Activated CD8-positive, alpha-beta memory T cell treated with anti-CD3 and anti-CD28 coated beads for 4 hours (primary cell): ENCODE results near the gene ERICH2.

Experiments
- DNase-seq, 2 donors: peaks; one replicate each; pipeline ENCODE4 v3.0.0-alpha.2; 2020; ENCODE audit warnings: low read depth in 2 of 2

Gene ERICH2

DNA sequence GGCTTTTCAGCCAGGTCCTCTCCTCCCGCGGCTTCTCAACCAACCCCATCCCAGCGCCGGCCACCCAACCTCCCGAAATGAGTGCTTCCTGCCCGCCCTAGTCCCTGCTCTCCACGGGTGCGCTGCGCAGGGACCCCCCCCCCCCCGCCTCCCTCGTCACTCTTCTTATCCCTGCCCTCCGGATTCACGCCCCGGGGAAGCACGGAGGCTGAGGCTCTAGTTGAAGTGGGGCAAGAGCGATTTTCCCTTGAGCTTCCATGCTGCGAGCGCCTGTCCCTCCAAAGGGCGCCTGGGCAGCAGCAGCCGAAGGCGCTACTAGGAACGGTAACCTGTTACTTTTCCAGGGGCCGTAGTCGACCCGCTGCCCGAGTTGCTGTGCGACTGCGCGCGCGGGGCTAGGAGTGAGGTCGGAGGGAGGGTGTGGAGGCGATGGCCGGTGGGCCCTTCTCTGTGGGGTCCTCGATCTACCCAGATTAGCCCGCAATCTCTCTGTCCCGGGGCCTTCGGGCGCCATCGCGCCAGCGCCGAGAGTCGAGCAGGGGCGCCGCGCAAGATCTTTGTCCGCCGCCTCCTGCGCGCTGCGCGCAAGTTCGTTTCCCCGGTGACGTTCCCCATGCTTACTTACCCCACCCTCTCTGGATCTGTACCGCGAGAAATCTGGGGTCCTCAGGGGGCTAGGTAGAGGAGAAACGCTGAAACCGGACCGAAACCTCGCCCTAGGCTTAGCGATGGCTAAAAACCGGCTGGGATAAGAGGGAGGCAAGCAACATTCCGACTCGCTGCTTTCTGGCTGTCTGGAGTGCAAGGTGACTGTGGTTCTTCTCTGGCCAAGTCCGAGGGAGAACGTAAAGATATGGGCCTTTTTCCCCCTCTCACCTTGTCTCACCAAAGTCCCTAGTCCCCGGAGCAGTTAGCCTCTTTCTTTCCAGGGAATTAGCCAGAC, 47.2 kb downstream of the ERICH2 start:
- no peak for DNase-seq

DNA sequence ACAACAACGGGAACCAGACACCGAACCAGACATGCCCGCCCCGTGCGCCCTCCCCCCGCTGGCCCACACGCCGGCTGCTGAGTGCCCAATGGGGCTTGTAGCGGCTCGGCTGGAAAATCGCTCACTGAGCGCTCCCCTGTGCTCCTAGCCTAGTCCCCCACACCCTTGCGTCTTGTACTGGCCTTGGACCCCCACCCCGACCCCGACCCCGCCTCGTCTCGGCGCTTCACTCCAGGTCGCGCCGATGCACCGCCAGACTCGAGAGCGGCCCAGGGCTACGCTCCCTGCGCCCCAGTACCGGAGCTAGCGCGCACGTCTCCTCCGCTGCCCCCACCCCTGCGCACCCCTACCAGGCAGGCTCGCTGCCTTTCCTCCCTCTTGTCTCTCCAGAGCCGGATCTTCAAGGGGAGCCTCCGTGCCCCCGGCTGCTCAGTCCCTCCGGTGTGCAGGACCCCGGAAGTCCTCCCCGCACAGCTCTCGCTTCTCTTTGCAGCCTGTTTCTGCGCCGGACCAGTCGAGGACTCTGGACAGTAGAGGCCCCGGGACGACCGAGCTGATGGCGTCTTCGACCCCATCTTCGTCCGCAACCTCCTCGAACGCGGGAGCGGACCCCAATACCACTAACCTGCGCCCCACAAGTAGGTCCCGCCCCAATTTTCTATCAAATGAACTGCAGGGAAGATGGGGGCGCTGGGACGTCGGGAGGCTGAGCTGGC, 48.0 kb downstream of the ERICH2 start:
- DNase-seq = no peak

DNA sequence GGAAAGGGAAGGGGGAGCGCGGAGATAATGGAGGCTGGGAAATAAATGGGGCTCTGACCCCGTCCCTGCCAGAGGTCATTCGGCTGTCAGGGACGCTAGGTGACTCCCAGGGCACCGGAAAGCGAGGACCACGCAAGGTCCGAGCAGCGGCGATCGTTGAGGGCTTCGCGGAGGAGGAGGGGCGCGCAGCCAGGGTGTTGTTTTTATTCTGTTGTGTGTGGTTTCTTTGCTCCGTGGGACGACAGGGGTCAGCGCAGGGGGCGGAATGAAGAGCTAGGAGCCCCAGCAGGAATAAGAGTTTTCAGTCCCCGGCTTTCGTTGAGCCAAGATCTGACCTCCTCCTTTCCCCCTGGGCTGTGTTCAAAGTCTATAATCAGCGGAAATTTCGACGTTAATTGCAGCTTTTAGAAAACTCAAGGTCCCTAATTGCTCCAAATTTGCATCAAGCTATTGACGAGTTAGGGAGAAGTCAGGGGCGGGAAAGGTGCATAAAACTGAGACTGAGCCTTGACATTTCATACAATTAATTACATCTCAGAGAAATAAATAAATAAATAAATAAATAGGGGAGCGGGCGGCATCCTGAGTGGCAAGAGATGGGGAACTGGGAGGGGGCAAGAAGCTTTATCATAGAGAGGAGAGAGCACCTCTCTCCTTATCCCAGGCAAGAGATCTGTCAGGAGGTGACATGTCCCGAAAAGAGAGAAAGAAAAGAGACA, 48.7 kb downstream of the ERICH2 start:
- no peak for DNase-seq

DNA sequence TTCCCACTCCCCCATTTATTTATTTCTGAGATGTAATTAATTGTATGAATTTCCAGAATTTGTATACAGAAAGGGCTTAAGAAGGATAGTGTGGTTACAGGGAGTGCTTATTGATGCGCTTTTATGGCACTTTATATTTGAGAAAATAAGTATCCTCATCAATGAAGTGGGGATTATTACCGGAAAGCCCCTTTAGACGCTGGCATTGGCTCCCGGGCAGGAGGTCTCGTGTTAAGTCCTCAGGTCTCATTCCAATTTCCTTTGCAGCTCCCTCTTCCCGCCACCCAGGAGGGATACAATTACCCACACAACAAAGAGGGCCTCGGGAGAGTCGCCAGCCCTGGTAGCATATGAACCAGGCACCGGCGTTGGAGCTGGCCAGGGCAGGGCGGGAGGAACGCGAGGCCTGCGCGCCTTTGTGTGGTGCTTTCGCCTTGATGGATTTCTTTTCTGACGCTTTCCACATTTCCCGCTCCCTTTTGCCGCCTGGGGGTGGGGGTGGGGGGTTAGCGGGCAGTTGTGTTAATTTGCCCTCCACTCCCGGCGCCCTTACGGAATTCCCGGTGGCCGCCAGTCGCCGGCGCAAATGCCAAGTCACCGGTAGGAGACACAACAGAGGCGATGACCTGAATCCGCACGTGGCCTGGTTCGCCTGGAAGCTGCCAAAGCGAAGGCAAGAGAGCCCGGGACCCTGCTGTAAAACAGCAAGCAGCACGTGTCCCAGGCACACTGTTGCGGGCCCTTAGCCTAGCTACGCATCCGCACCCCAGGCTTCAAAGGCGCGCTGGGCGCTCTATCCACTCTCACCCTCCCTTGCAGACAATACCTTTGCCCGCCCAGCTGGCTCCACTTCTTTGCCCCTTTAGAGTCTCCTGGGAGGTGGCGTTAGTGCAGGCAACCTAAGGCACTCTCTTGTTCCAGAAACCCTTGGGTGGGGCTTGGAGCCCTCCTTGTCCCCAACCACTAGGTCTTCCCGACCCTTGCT, 49.8 kb downstream of the ERICH2 start:
- DNase-seq = no peak

DNA sequence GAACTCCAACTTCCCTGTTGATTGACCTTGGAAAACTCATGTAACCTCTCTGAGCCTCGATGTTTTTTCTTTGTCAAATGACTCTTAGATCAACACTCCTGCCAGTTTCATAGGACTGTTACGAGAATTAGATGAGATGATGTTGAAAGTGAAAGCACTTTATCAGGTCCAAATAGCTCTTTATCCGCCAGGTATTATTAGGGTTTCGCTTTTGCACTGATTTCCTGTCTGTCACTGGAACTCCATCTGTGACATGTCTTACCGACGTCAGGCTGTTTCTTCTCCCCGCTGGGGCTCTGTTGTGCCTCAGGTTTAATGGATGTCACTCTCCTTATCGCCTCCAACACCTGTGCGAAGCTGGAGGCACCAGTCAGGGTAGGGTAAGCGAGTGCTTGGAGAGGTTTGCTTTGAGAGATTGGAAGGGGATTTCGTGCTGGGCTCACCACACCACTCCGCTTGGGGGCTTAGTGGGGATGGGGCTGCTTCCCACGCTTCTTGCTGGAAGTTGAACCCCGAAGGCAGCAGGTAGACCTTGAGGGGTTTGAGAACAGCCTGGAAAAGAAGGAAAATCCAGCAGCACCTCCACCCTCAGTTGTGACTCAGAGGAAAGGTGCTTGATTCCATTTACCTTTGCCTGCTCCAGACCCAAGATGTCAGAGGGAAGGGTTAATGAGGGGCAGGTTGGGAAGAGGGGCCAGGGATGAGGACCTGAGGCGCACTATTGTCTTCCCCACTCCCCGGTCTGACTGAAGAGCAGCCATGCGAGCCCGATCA, 50.8 kb downstream of the ERICH2 start:
- DNase-seq = no peak

DNA sequence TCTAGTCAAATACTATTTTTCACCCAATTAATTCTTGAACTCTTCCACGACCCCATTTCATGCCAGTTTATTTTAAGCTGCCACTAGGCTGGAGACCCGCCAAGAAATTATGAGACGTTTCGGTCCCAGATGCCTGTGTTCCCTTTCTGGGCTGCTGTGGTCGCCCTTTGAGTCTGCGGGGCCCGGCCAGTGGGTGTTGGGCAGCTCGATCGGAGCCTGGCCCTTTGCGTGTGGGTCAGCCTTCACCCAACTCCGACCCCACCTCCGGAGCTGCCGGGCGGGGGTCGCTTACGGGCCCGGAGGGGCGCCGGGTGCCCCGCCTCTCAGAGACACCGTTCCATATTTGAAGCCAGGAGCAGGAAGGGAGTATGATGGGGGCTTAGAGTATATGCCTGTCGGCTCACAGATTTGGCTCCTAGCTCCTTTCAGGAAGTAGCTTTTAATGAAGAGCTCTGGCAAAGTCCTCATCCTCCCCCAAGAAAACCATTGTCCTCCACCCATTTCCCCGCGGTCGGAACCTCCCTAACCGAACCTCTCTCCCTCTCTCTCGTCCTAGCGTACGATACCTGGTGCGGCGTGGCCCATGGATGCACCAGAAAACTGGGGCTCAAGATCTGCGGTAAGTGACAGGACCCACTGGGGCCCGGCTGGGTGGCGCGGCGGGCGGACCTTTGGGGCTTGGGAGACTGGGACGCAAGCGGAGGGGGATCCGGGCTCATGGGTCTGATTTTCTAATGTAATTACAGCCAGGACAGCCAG, 51.5 kb downstream of the ERICH2 start:
- no peak for DNase-seq

DNA sequence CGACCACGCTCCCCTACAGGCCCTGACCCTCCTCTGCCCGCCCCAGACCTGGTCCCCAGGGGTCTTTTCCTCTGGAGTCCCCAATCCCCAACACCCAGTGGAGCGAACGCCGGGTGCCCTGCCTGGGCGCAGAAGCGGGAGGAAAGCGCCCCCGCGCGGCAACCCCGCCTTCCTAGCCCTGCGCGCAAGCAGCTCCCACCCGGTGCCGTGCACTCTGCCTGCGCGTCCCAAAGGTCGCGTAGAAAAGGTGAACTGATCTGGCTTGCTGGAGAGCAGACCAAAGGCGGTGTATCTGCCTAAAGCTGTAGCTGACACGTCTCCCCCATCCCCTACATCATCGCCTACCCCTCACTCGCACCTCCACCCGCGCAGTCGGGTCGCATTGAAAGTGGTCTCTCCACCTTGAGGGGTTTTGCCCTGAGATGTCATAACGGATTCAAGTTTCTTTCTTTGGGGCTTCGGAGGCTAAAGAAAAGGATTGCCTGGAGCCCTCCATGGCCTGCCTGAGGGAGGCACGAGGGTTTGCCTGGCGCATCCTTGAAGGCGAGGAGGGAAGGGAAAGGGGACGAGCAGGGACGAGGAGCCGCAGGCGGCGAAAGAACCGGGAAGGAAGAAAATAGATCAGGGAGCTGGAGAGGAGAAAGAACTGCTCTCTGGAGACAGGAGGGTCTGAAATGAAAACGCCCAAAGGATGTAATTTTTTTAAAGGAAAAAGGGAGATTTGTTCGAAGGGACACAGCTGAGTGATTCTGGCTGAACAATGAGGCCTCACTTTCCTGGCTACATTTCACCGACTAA, 52.3 kb downstream of the ERICH2 start:
- no peak for DNase-seq

DNA sequence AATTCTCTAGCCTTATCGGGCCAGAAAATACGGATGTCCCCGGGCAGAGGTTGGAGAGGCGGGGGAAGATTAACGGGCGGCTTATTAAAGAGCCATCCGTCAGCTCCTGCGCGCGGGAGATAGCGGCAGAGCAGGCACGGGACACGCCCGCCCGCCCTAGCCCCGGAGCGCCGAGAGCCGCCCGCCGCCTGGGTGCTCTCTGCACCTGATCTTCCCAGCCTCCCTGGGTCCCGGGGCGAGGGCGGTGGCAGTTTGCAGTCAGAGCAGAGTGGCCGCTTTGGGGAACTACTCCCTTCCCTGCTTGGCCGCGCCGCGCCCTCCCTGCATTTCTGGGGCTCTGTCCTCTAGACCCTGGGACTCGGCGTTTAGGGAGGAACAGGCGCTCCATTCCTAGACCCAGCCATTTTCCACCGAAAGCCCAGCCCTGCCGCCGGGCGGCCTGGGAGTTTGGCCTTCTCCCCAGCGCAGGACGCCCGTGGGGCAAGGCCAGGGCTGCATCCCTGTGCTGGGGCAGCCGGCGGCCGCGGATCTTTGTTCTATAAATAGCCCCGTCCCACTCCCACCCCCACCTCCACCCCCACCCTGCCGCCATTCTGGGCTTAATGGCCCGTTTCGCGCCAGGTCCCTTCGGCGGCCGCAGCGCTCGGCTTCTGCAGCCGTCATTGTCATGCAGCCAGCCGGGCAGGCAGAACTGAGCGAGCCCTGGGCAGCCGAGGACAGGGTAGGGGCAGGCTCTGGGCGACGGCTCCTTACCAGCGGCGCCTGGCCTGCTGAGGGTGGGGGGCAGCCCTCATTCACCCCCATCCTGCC, 53.1 kb downstream of the ERICH2 start:
- DNase-seq = no peak

DNA sequence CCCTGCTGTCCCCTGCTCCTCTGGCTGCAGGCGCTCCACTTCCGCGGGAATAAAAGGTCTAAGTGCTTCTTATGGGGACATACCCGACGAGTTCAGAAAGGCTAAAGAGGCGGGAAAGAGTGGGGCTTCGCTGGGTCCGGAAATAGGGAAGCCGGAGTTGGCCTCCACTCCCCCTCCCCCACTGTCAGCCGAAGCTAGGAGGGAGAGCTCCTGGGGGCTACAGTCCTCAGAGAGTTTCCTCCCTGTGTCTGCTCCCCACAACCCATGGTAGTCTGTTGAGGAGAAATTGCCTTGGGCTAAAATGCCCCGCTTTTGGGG, 53.7 kb downstream of the ERICH2 start:
- no peak for DNase-seq

DNA sequence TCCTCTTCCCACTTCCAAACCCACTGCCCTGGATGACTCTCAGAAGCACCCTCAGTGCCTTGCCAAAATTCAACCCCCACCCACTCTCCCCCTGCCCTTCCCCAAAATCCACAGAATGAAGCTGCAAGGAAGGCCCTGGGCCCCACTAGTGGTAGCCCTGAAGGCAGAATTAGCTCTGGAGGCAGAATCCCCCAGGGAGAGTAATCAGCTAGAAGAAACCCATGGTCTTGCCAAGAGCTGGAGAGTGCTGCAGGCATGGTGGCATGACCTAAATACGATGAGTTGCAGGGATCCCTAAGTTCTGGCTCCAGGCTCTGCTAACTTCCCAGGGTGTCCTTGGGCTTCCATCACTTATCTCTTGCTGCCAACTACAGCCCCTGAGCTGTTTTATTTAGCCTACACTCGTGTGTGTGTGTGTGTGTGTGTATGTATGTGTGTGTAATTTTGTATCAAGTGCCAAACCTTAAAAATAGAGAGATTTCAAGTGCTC, 54.4 kb downstream of the ERICH2 start:
- DNase-seq = no peak

DNA sequence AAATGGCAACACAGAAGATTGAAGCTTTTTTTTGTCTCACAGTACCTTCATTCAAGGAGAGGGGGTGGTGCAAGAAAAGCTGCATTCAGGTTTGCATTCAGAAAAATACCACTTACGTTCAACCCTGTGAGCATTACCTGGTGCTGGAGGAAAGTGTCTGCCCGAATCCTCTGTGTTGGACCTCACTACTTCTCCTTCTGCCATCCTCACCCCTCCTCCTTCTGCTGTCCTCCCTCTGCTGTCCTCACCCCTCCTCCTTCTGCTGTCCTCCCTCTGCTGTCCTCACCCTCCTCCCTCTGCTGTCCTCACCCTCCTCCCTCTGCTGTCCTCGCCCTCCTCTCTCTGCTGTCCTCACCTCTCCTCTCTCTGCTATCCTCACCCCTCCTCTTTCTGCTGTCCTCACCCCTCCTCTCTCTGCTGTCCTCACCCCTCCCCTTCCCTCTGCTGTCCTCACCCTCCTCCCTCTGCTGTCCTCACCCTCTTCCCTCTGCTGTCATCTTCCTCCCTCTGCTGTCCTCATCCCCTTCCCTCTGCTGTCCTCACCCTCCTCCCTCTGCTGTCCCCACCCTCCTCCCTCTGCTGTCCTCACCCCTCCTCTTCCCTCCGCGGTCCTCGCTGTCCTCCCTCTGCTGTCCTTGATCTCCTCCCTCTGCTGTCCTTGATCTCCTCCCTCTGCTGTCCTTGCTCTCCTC, 57.8 kb downstream of the ERICH2 start:
- no peak for DNase-seq

DNA sequence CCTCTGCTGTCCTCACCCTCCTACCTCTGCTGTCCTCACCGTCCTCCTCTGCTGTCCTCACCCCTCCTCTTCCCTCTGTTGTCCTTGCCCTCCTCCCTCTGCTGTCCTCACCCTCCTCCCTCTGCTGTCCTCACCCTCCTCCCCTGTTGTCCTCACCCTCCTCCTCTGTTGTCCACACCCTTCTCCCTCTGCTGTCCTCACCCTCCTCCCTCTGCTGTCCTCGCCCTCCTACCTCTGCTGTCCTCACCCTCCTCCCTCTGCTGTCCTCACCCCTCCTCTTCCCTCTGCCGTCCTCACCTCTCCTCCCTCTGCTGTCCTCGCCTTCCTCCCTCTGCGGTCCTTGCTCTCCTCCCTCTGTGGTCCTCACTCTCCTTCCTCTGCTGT, 58.3 kb downstream of the ERICH2 start:
- DNase-seq = no peak

DNA sequence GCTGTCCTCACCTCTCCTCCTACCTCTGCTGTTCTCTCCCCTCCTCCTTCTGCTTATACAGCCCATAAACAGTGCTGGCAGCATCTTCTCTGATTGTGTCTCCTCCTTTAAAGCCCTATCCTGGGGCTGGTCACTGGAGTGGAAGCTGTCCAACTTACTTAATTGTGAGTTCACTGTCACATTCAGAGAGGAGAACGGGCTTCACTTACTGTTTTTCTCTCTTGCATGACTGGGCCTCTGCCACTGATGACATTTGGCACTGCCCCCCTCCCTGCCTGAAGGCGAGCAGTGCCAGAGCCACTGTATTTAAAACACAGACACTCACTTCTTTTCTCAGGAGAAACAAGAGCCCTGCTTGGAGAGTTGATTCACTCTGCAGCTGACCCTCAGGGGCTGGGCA, 58.9 kb downstream of the ERICH2 start:
- DNase-seq = no peak

DNA sequence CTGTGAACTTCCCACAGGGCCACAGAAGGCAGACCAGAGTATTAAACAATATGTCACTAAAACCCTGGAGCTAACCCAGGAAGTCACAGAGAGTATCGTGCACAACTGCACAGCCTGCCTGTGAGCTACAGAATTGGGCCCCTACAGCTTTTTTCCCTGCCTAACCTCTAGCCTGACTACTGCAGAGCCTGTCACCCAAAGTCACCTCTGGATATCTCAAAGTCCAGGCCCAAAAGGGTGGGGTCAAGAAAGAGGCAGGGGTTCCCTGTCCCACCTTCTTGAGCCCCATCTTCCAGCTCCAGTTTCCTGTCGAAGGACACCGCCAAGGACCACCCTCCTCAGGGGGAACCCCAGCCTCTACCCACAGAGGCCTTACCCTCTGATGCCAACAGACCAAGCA, 60.0 kb downstream of the ERICH2 start:
- DNase-seq = no peak

DNA sequence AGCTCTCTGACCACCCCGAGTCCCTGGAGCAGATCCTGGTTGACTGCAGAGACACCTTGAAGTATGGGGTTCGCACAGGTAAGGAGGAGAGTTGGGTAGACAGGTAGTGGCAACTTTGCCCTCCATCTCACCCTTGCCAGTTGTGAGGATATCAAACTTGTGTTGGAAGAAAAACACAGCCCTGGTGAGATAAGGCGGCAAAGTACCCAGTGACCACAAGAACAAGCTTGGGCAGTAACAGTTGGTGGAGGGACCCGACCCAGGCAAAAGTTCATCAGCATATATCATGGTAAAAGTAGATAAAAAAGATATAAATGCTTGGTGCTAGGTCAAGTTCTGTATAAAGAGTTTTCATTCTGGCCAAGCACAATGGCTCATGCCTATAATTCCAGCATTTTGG, 60.9 kb downstream of the ERICH2 start:
- no peak for DNase-seq

DNA sequence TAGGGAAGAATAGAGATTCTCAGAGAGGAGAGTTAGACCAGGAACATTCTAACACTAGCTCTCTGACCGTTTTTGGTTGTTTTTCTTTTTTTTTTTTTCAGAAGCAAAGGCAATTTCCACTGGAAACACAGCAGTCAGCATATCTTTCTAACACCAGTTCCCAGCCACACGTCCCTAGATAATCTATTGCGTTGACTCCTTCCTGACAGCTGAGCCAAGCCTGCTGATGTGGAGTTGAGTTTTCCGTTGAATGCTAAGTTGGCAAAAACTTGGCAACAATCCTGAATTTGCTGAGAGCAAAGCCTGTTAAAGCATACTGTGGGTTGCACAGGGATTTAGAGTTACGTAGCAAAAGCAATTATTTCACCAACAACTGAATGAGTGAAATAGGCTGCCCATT, 65.8 kb downstream of the ERICH2 start:
- no peak for DNase-seq

DNA sequence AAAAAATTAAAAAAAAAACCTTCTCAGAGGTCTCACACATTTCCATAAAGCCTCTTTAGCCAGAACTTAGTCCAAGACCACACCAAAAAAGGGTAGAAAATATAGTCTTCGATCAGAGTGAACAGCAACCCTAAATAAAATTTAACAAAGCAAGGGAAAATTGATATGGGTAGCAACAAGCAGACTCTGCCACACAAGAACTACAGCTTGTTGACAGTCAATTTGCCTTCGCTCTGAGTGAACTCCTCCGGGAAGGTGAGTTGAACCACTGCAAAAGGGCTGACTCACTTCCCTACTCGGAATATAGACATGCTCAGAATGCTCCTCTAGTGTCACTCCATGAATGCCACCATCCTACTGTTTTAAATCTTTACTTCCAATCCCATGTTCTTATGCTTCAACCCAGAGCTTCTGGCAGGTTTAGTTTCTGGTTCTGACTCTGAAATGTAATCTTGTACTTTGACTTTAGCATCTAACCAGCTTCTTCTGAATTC, 70.6 kb downstream of the ERICH2 start:
- DNase-seq = no peak
